ENCODE results near the gene ACSS3. TPM values are rescaled to one million over a fixed set of nuclear protein-coding genes. Genes with fewer than 3 reads are reported as not detected.

Gene ACSS3
- total RNA-seq, 1 experiment from 2014 or later = 7.7 TPM

- Histone ChIP-seq H3K4me3 (ENCODE audit: low read depth, low read length, poor library complexity, severe bottlenecking) (no peak overlapping the region), H3K4me1 (ENCODE audit: insufficient read depth, low read length, poor library complexity, severe bottlenecking) (peaks cover 58% of the 10 kb centered on the region), H3K9me3 (ENCODE audit: low read depth, low read length, poor library complexity, severe bottlenecking) (no peaks in the 10 kb centered on the region), H3K27ac (ENCODE audit: low read depth, low read length, poor library complexity, severe bottlenecking) (no peak overlapping the region), H3K36me3 (ENCODE audit: insufficient read depth, low read length, poor library complexity, severe bottlenecking) (no peaks in the 10 kb centered on the region), H3K27me3 (replicated peaks; ENCODE audit: insufficient read depth, low read depth, low read length, poor library complexity) (no peaks in the 10 kb centered on the region)
- no TSS peak for BruUV-seq (replicated peaks)
- no peak for DNase-seq (ENCODE audit: low spot score)
- ChIA-PET CTCF (no interaction called here), POLR2A (ENCODE audit: low non-redundant PET) (no interaction called here)
- TF ChIP-seq EZH2 (IDR thresholded peaks at IDR 0.05; ENCODE audit: borderline replicate concordance, low read depth, low read length, poor library complexity, severe bottlenecking) = no peak
- no peak for TF ChIP-seq CTCF (conservative IDR thresholded peaks at IDR 0.05; ENCODE audit: low read depth, low read length)
- intact Hi-C loops (cut with micrococcal nuclease; ENCODE audit: unreplicated experiment) = no loop called here
Measured at GRCh38 chr12:81205416-81205815, 127.5 kb downstream of the ACSS3 start.

- no peak for DNase-seq (ENCODE audit: low spot score)
- no peak overlapping the region for H3K27ac ChIP-seq (ENCODE audit: low read depth, low read length, poor library complexity, severe bottlenecking)
Measured at GRCh38 chr12:81206429-81206828, 128.6 kb downstream of the ACSS3 start.

GRCh38 chr12:81207173-81207572, 129.3 kb downstream of the ACSS3 start:
- ChIA-PET POLR2A (ENCODE audit: low non-redundant PET) (no interaction called here), CTCF (no interaction called here)
- no peak for DNase-seq (ENCODE audit: low spot score)
- Histone ChIP-seq H3K27me3 (replicated peaks; ENCODE audit: insufficient read depth, low read depth, low read length, poor library complexity) (no peaks in the 10 kb centered on the region), H3K36me3 (ENCODE audit: insufficient read depth, low read length, poor library complexity, severe bottlenecking) (no peaks in the 10 kb centered on the region), H3K4me1 (ENCODE audit: insufficient read depth, low read length, poor library complexity, severe bottlenecking) (peaks cover 72% of the 10 kb centered on the region), H3K4me3 (ENCODE audit: low read depth, low read length, poor library complexity, severe bottlenecking) (no peak overlapping the region), H3K9me3 (ENCODE audit: low read depth, low read length, poor library complexity, severe bottlenecking) (no peaks in the 10 kb centered on the region), H3K27ac (ENCODE audit: low read depth, low read length, poor library complexity, severe bottlenecking) (no peak overlapping the region)
- BruUV-seq (replicated peaks) = no TSS peak
- TF ChIP-seq EZH2 (IDR thresholded peaks at IDR 0.05; ENCODE audit: borderline replicate concordance, low read depth, low read length, poor library complexity, severe bottlenecking) = no peak
- no peak for TF ChIP-seq CTCF (conservative IDR thresholded peaks at IDR 0.05; ENCODE audit: low read depth, low read length)
- intact Hi-C loops (cut with micrococcal nuclease; ENCODE audit: unreplicated experiment) = no loop called here

More at GRCh38 chr12:81206429-81206828, 128.6 kb downstream of the ACSS3 start:
- peaks cover 67% of the 10 kb centered on the region for H3K4me1 ChIP-seq (ENCODE audit: insufficient read depth, low read length, poor library complexity, severe bottlenecking)
- no peaks in the 10 kb centered on the region for H3K36me3 ChIP-seq (ENCODE audit: insufficient read depth, low read length, poor library complexity, severe bottlenecking)
- no peaks in the 10 kb centered on the region for H3K9me3 ChIP-seq (ENCODE audit: low read depth, low read length, poor library complexity, severe bottlenecking)
- intact Hi-C loops (cut with micrococcal nuclease; ENCODE audit: unreplicated experiment) = no loop called here
- BruUV-seq (replicated peaks) = no TSS peak
- TF ChIP-seq EZH2 (IDR thresholded peaks at IDR 0.05; ENCODE audit: borderline replicate concordance, low read depth, low read length, poor library complexity, severe bottlenecking) = no peak
- TF ChIP-seq CTCF (conservative IDR thresholded peaks at IDR 0.05; ENCODE audit: low read depth, low read length) = no peak
- H3K4me3 ChIP-seq (ENCODE audit: low read depth, low read length, poor library complexity, severe bottlenecking) = no peak overlapping the region
- ChIA-PET CTCF (no interaction called here), POLR2A (ENCODE audit: low non-redundant PET) (no interaction called here)
- no peaks in the 10 kb centered on the region for H3K27me3 ChIP-seq (replicated peaks; ENCODE audit: insufficient read depth, low read depth, low read length, poor library complexity)

Measured in A673 (cell line).